CD4-positive, alpha-beta T cell (primary cell): ENCODE measurements around the gene TDRKH. TPM values are rescaled to one million over a fixed set of nuclear protein-coding genes. Genes with fewer than 3 reads are reported as not detected.

ENCODE experiments used
- ATAC-seq: fragments of 200-7000 bp; cut with Tn5 transposase; one replicate; pipeline ENCODE4 v1.10.0; 2022; ENCODE audit warnings: mild to moderate bottlenecking; ENCODE audit not compliant: poor library complexity
- CTCF ChIA-PET: fragments of 350-600 bp; sonication (Branson Sonifier 250); formaldehyde crosslinking; loops from one replicate; lab custom pipeline; 2021; ENCODE audit warnings: antibody characterized with exemption, inconsistent platforms; lab: Charles Lee
- POLR2A ChIA-PET: fragments of 350-600 bp; sonication (Branson Sonifier 250); formaldehyde crosslinking; loops from one replicate; lab custom pipeline; 2021; ENCODE audit warnings: antibody characterized with exemption, inconsistent platforms; lab: Charles Lee
- DNase-seq, 14 experiments: peaks; one replicate each; pipeline ENCODE4 v3.0.0-alpha.2; 2013 to 2020; ENCODE audit warnings: mixed read lengths in 2 of 14
- H3K27ac ChIP-seq, 2 donors: one replicate each; pipeline versions ENCODE4 v1.5.1 to v1.7.0; 2013; ENCODE audit warnings: low read length in 2 of 2, low read depth in 1 of 2, mild to moderate bottlenecking in 1 of 2
- H3K27me3 ChIP-seq, 2 experiments: 1 replicate in 1 of 2; 2 replicates in 1 of 2; pipeline versions ENCODE4 v1.6.1 to v1.7.0; 2013; ENCODE audit warnings: low read length in 2 of 2, control low read depth in 1 of 2, mild to moderate bottlenecking in 1 of 2, moderate library complexity in 1 of 2; ENCODE audit not compliant: insufficient read depth in 2 of 2, control insufficient read depth in 1 of 2
- H3K36me3 ChIP-seq: one replicate; pipeline ENCODE4 v1.6.1; 2013; ENCODE audit warnings: low read length, control low read depth; ENCODE audit not compliant: insufficient read depth
- H3K4me1 ChIP-seq: one replicate; pipeline ENCODE4 v1.6.1; 2013; ENCODE audit warnings: low read length, control low read depth; ENCODE audit not compliant: insufficient read depth
- H3K4me3 ChIP-seq: one replicate; pipeline ENCODE4 v1.5.1; 2013; ENCODE audit warnings: mild to moderate bottlenecking, low read length, moderate library complexity
- H3K9me3 ChIP-seq, 2 experiments: 1 replicate in 1 of 2; 2 replicates in 1 of 2; pipeline versions ENCODE4 v1.6.1 to v1.7.0; 2013; ENCODE audit warnings: low read length in 2 of 2, mild to moderate bottlenecking in 2 of 2, control low read depth in 1 of 2, moderate library complexity in 1 of 2; ENCODE audit not compliant: control insufficient read depth in 1 of 2, insufficient read depth in 1 of 2
- H3K27ac Mint-ChIP-seq: one replicate; pipeline ENCODE4 v1.8.0; 2020; ENCODE audit warnings: mixed read lengths
- H3K27me3 Mint-ChIP-seq: one replicate; pipeline ENCODE4 v1.8.0; 2021; ENCODE audit warnings: mixed read lengths
- H3K36me3 Mint-ChIP-seq: one replicate; pipeline ENCODE4 v1.8.0; 2021; ENCODE audit warnings: low read depth, mixed read lengths
- H3K4me1 Mint-ChIP-seq: one replicate; pipeline ENCODE4 v1.8.0; 2021; ENCODE audit warnings: low read depth, mixed read lengths
- H3K4me3 Mint-ChIP-seq: one replicate; pipeline ENCODE4 v1.8.0; 2020; ENCODE audit warnings: mild to moderate bottlenecking, mixed read lengths
- H3K9me3 Mint-ChIP-seq: one replicate; pipeline ENCODE4 v1.8.0; 2020; ENCODE audit warnings: mixed read lengths
- CTCF ChIP-seq: fragments of 200-600 bp; IDR thresholded peaks from one replicate; pipeline ENCODE4 v1.8.0; 2022; ENCODE audit warnings: antibody characterized with exemption, mild to moderate bottlenecking
- intact Hi-C, 2 experiments: fragments of 100-400 bp; cut with DNase I in 1 of 2; cut with micrococcal nuclease in 1 of 2; formaldehyde crosslinking; loops; one replicate each; pipeline versions ENCODE4 v1.15.1 to v1.9.0; 2023 to 2025; cut with DNase I, micrococcal nuclease
- total RNA-seq, 174 experiments: library from RNA in 2 of 174; stranded (reverse) in 2 of 174; gene quantifications; one replicate each; pipeline ENCODE4 v1.2.3 and lab custom pipeline; 2021 to 2026

Gene TDRKH
- total RNA-seq, 2 experiments from 2014 or later: 6.1 to 6.4 TPM

DNA sequence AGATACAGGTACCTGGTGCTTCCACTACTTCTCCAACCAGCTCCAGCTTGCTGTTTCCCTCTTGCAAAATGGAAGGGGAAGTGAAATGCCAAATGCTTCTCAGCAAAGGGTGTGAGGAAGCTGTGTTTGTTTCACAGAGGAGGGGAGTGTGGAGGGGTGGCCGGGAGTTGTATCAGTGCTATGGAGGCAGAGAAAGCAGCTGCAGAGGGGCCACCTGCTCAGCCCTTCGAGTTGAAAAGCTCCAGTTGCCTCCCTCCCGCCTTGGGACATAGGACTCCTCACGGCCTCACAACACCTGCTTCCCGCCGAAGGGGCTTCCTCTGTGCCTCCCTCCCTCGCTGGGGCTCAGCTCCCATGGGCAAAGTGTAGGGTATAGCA lies 27.0 kb upstream of the TDRKH start:
- Histone ChIP-seq H3K36me3 (peaks cover 6% of the 10 kb centered on the region), H3K27me3 (no peaks in the 10 kb centered on the region), H3K27ac (no peak overlapping the region), H3K4me3 (no peak overlapping the region), H3K9me3 (no peaks in the 10 kb centered on the region), H3K4me1 (peaks cover 98% of the 10 kb centered on the region)
- Mint-ChIP-seq H3K4me3 (no peak overlapping the region), H3K27me3 (no peaks in the 10 kb centered on the region), H3K4me1 (peaks cover 82% of the 10 kb centered on the region), H3K36me3 (no peaks in the 10 kb centered on the region), H3K27ac (peak overlapping the region; percentile 51), H3K9me3 (no peaks in the 10 kb centered on the region)
- ChIA-PET POLR2A (interaction anchor here (2.3 to 4.0 kb wide), 2 partner anchors 8 to 28 kb away, joined by 14 to 23 read pairs; partner anchors contain the start of gene TDRKH), CTCF (interaction anchor here (1.1 kb wide), 1 partner anchor 13 kb away, joined by 3 read pairs; no protein-coding TSS in a partner anchor)
- ATAC-seq (no peak), DNase-seq (no peak)
- intact Hi-C loops: no loop called here
- TF ChIP-seq CTCF: no peak

DNA sequence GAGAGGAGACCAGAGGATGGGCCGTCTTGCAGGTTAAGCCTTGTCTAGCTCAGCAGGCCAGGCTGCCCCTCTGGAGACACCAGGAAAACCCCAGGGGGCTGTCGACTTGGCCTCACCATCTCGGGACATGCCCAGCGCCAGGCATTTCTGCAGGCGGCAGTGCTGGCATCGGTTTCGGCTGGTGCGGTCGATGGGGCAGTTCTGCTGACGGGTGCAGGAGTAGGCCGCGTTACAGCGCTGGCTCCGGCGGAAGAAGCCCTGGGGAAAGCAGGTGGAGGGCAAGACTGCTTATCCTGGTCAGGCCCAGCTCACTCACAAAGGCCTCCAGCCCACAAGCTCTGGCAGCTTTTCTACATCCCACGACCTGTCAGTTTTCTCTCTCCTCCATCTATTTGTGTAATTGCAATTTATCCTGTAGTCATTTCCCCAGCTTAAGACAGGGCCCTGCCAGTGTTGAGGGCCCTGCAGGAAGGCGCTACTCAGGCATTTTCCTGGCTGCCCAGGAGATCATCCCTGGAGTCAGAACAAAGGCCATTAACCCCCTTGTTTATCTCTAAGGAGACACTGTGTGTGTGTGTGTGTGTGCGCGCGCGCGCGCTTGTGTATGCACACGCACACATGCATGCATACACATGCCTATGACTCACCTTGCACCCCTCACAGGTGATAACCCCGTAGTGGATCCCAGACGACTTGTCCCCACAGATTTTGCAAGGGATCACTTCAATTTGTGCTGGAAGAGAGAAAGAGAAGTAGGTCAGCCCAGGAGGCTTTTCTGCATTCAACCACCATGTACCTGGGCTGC lies 26.4 kb upstream of the TDRKH start:
- H3K9me3 ChIP-seq: no peaks in the 10 kb centered on the region
- H3K27ac Mint-ChIP-seq: peak overlapping the region; percentile 81
- peaks cover 6% of the 10 kb centered on the region for H3K36me3 ChIP-seq
- no peaks in the 10 kb centered on the region for H3K27me3 ChIP-seq
- TF ChIP-seq CTCF: no peak
- DNase-seq (no peak), ATAC-seq (no peak)
- POLR2A ChIA-PET: interaction anchor here (0.6 to 4.0 kb wide), 7 partner anchors 9 to 53 kb away, joined by 3 to 23 read pairs (median 4); partner anchors contain the start of gene TDRKH
- no peaks in the 10 kb centered on the region for H3K27me3 Mint-ChIP-seq
- H3K4me1 Mint-ChIP-seq: peaks cover 77% of the 10 kb centered on the region
- intact Hi-C loops: no loop called here
- no peaks in the 10 kb centered on the region for H3K9me3 Mint-ChIP-seq
- CTCF ChIA-PET: no interaction called here
- no peak overlapping the region for H3K4me3 Mint-ChIP-seq
- no peak overlapping the region for H3K27ac ChIP-seq
- H3K4me1 ChIP-seq: peaks cover 94% of the 10 kb centered on the region
- H3K4me3 ChIP-seq: no peak overlapping the region
- H3K36me3 Mint-ChIP-seq: no peaks in the 10 kb centered on the region

DNA sequence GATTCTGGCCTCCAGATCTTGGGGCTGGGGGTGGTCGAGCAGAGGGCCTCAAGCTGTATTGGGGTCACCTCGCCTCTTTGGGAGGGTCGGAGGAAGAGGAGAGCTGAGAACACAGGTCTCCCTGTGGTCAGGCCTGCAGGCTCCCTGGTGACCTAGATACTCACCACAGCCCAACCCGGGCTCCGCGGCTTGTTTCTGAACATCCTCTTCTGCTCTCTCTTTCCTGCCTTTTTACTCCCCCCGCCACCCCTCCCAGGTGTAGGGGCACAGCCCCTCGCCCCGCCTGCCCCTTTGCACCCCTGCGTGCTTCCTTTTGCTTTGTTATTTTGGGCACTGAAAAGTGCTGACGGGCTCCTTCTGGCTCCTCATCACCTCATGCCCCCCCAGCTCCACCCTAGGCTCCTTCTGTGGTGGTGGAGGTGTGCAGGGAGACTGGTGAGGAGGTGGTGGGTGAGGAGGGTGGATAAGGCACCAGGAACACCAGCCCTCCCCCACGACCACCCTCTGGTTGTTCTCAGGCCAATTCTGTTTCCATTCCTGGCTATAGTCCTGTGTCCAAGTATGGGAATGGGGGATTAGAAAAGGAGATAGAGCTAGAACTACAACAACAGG lies 25.5 kb upstream of the TDRKH start:
- intact Hi-C loops: no loop called here
- H3K36me3 Mint-ChIP-seq: no peaks in the 10 kb centered on the region
- peak in 11 of 14 experiments; percentile 25 to 87 (median 49) for DNase-seq
- H3K4me3 Mint-ChIP-seq: peak overlapping the region; percentile 34
- no peaks in the 10 kb centered on the region for H3K9me3 Mint-ChIP-seq
- CTCF ChIA-PET: interaction anchor here (1.0 kb wide), 1 partner anchor 17 kb away, joined by 3 read pairs; no protein-coding TSS in a partner anchor
- H3K4me1 Mint-ChIP-seq: peaks cover 68% of the 10 kb centered on the region
- POLR2A ChIA-PET: interaction anchor here (0.6 to 4.0 kb wide), 8 partner anchors 9 to 52 kb away, joined by 3 to 23 read pairs (median 4); partner anchors contain the start of gene TDRKH
- Histone ChIP-seq H3K4me3 (no peak overlapping the region), H3K27me3 (no peaks in the 10 kb centered on the region), H3K9me3 (no peaks in the 10 kb centered on the region), H3K4me1 (peaks cover 87% of the 10 kb centered on the region), H3K36me3 (peaks cover 6% of the 10 kb centered on the region), H3K27ac (peak overlapping the region in 1 of 2 donors; percentile 23)
- ATAC-seq: peak; percentile 86
- H3K27ac Mint-ChIP-seq: peak overlapping the region; percentile 81
- TF ChIP-seq CTCF: no peak
- no peaks in the 10 kb centered on the region for H3K27me3 Mint-ChIP-seq
